H1 (cell line): Measurements from ENCODE around the gene S100A4. TPM values are rescaled to one million over a fixed set of nuclear protein-coding genes. Genes with fewer than 3 reads are reported as not detected.

Experiments
- CTCF ChIA-PET: fragments of 300-600 bp; sonication (Branson Sonifier 250); formaldehyde crosslinking; loops from one replicate; lab custom pipeline; 2021; ENCODE audit not compliant: partially characterized antibody; lab: Charles Lee
- POLR2A ChIA-PET: fragments of 300-600 bp; sonication (Branson Sonifier 250); formaldehyde crosslinking; loops from one replicate; lab custom pipeline; 2021; ENCODE audit warnings: inconsistent platforms; ENCODE audit not compliant: partially characterized antibody; lab: Charles Lee
- DNase-seq, 2 experiments: peaks; one replicate each; pipeline versions ENCODE4 v3.0.0 to v3.0.0-alpha.2; 2010 to 2022; ENCODE audit warnings: low spot score in 2 of 2, low read depth in 1 of 2, mixed read lengths in 1 of 2
- FAIRE-seq: peaks from 2 replicates; lab custom pipeline; 2011; peaks lifted over from hg19 to GRCh38; lab: Jason Lieb, UNC
- H2AFZ ChIP-seq: 2 replicates; pipeline ENCODE4 v1.8.1; 2012; ENCODE audit warnings: low read length, inconsistent platforms
- H2AK5ac ChIP-seq: 2 replicates; pipeline ENCODE4 v1.6.1; 2013; ENCODE audit warnings: low read depth, low read length
- H2BK120ac ChIP-seq: replicated peaks from 2 replicates; pipeline ENCODE3; 2013; ENCODE audit warnings: low read depth, low read length, inconsistent platforms
- H2BK12ac ChIP-seq: 2 replicates; pipeline ENCODE4 v1.6.1; 2013; ENCODE audit warnings: low read depth, low read length
- H2BK15ac ChIP-seq: 2 replicates; pipeline ENCODE4 v1.6.1; 2013; ENCODE audit warnings: low read length
- H2BK20ac ChIP-seq: 2 replicates; pipeline ENCODE4 v1.6.1; 2013; ENCODE audit warnings: low read length
- H2BK5ac ChIP-seq: 2 replicates; pipeline ENCODE4 v1.6.1; 2013; ENCODE audit warnings: low read depth, low read length
- H3K14ac ChIP-seq: 2 replicates; pipeline ENCODE4 v1.6.1; 2013; ENCODE audit warnings: inconsistent platforms; ENCODE audit not compliant: insufficient read length
- H3K18ac ChIP-seq: 2 replicates; pipeline ENCODE4 v1.6.1; 2013; ENCODE audit warnings: low read length; ENCODE audit errors: extremely low read depth
- H3K23ac ChIP-seq: 2 replicates; pipeline ENCODE4 v1.6.1; 2013; ENCODE audit warnings: inconsistent platforms; ENCODE audit not compliant: insufficient read length
- H3K23me2 ChIP-seq: 2 replicates; pipeline ENCODE4 v1.6.1; 2013; ENCODE audit warnings: low read depth, low read length
- H3K27ac ChIP-seq: 2 replicates; pipeline ENCODE4 v1.6.1; 2011; ENCODE audit warnings: low read depth, low read length, inconsistent platforms
- H3K27me3 ChIP-seq, 4 experiments: replicated peaks in 1 of 4; 1 replicate in 1 of 4; 2 replicates in 3 of 4; pipeline versions ENCODE4 v1.6.1 to v1.8.1; 2011 to 2013; ENCODE audit warnings: low read length in 3 of 4, mild to moderate bottlenecking in 3 of 4, inconsistent platforms in 2 of 4, mixed read lengths in 2 of 4, moderate library complexity in 1 of 4; ENCODE audit not compliant: control insufficient read depth in 3 of 4, insufficient read depth in 3 of 4; ENCODE audit errors: extremely low read depth in 1 of 4
- H3K36me3 ChIP-seq, 4 experiments: 2 replicates each; pipeline versions ENCODE4 v1.6.1 to v1.8.1; 2011 to 2013; ENCODE audit warnings: mild to moderate bottlenecking in 4 of 4, low read length in 3 of 4, moderate library complexity in 2 of 4, control low read depth in 1 of 4, inconsistent platforms in 1 of 4; ENCODE audit not compliant: insufficient read depth in 4 of 4, control insufficient read depth in 2 of 4
- H3K4ac ChIP-seq: replicated peaks from 2 replicates; pipeline ENCODE3; 2013; ENCODE audit warnings: low read length, low read depth, mixed read lengths, inconsistent platforms; ENCODE audit not compliant: insufficient read length
- H3K4me1 ChIP-seq, 4 experiments: replicated peaks in 1 of 4; 1 replicate in 1 of 4; 2 replicates in 3 of 4; pipeline versions ENCODE4 v1.6.1 to v1.8.1; 2011 to 2013; ENCODE audit warnings: low read length in 3 of 4, inconsistent platforms in 2 of 4, mixed read lengths in 1 of 4; ENCODE audit not compliant: insufficient read depth in 4 of 4, control insufficient read depth in 3 of 4
- H3K4me2 ChIP-seq, 2 experiments: 2 replicates each; pipeline versions ENCODE4 v1.6.1 to v1.8.1; 2011 to 2013; ENCODE audit warnings: low read depth in 2 of 2, low read length in 2 of 2, control low read depth in 1 of 2, inconsistent platforms in 1 of 2, mild to moderate bottlenecking in 1 of 2; ENCODE audit not compliant: insufficient read depth in 1 of 2
- H3K4me3 ChIP-seq, 4 experiments: fragments of 200-600, 300-600 bp in 1 of 4; sonication (generic), shearing (Covaris generic), sonication (Bioruptor Twin) in 1 of 4; 2 replicates each; pipeline versions ENCODE4 v1.5.1 to v1.8.1; 2011 to 2016; ENCODE audit warnings: low read length in 4 of 4, low read depth in 3 of 4, control low read depth in 2 of 4, inconsistent platforms in 2 of 4, mild to moderate bottlenecking in 2 of 4, mixed read lengths in 1 of 4, moderate library complexity in 1 of 4; ENCODE audit not compliant: insufficient read depth in 2 of 4; ENCODE audit errors: extremely low read depth in 1 of 4
- H3K56ac ChIP-seq: replicated peaks from 2 replicates; pipeline ENCODE3; 2013; ENCODE audit warnings: low read depth, mild to moderate bottlenecking, mixed read lengths, low read length, inconsistent platforms; ENCODE audit not compliant: insufficient read length
- H3K79me1 ChIP-seq: 2 replicates; pipeline ENCODE4 v1.6.1; 2013; ENCODE audit warnings: low read depth, low read length, control low read depth
- H3K79me2 ChIP-seq, 2 experiments: 2 replicates each; pipeline versions ENCODE4 v1.6.1 to v1.8.1; 2012 to 2013; ENCODE audit warnings: low read length in 2 of 2, mild to moderate bottlenecking in 2 of 2, inconsistent platforms in 1 of 2; ENCODE audit not compliant: insufficient read depth in 2 of 2, control insufficient read depth in 1 of 2
- H3K9ac ChIP-seq, 4 experiments: replicated peaks in 1 of 4; 1 replicate in 1 of 4; 2 replicates in 3 of 4; pipeline versions ENCODE4 v1.6.1 to v1.8.1; 2011 to 2013; ENCODE audit warnings: low read depth in 3 of 4, low read length in 3 of 4, control low read depth in 2 of 4, mild to moderate bottlenecking in 2 of 4, moderate library complexity in 2 of 4, inconsistent platforms in 1 of 4; ENCODE audit errors: extremely low read depth in 1 of 4
- H3K9me3 ChIP-seq, 2 experiments: 2 replicates each; pipeline versions ENCODE4 v1.6.1 to v1.8.1; 2012 to 2013; ENCODE audit warnings: mild to moderate bottlenecking in 2 of 2, moderate library complexity in 2 of 2, control low read depth in 1 of 2, inconsistent platforms in 1 of 2, low read depth in 1 of 2, low read length in 1 of 2, mixed read lengths in 1 of 2; ENCODE audit not compliant: insufficient read depth in 2 of 2
- H4K20me1 ChIP-seq, 2 experiments: replicated peaks in 1 of 2; 2 replicates each; pipeline versions ENCODE3 to v1.8.1; 2011 to 2013; ENCODE audit warnings: inconsistent platforms in 2 of 2, low read length in 2 of 2, mild to moderate bottlenecking in 1 of 2; ENCODE audit not compliant: insufficient read depth in 2 of 2, control insufficient read depth in 1 of 2
- H4K5ac ChIP-seq: 2 replicates; pipeline ENCODE4 v1.6.1; 2013; ENCODE audit warnings: low read length, low read depth, mixed read lengths, inconsistent platforms; ENCODE audit not compliant: insufficient read length
- H4K8ac ChIP-seq: 2 replicates; pipeline ENCODE4 v1.8.0; 2013; ENCODE audit warnings: mild to moderate bottlenecking, moderate library complexity, low read length, inconsistent platforms; ENCODE audit not compliant: insufficient read depth; ENCODE audit errors: extremely low read depth
- H4K91ac ChIP-seq: replicated peaks from 2 replicates; pipeline ENCODE3; 2013; ENCODE audit warnings: low read length, mixed read lengths, inconsistent platforms; ENCODE audit not compliant: insufficient read length
- CEBPB ChIP-seq: IDR thresholded peaks from 2 replicates; pipeline ENCODE4 v1.6.1; 2012; ENCODE audit warnings: low read depth, low read length
- CREB1 ChIP-seq: IDR thresholded peaks from 2 replicates; pipeline ENCODE4 v1.6.1; 2012; ENCODE audit warnings: inconsistent platforms
- HDAC2 ChIP-seq, 2 experiments: fragments of 300-600 bp in 1 of 2; sonication (generic) in 1 of 2; IDR thresholded peaks; 2 replicates each; pipeline ENCODE4 v1.6.1; 2011 to 2012; ENCODE audit warnings: low read depth in 2 of 2, low read length in 2 of 2, mild to moderate bottlenecking in 2 of 2, moderate library complexity in 2 of 2, borderline replicate concordance in 1 of 2, inconsistent platforms in 1 of 2
- PHF8 ChIP-seq: fragments of 200-600 bp; sonication (generic); conservative IDR thresholded peaks from 2 replicates; pipeline ENCODE4 v1.7.1; 2012; ENCODE audit warnings: low read depth, mild to moderate bottlenecking, inconsistent platforms, low read length, moderate library complexity
- RBBP5 ChIP-seq: IDR thresholded peaks from 2 replicates; pipeline ENCODE4 v1.7.1; 2012; ENCODE audit warnings: low read depth, mild to moderate bottlenecking, inconsistent platforms, low read length, moderate library complexity, borderline replicate concordance
- RNF2 ChIP-seq: fragments of 200-900, 300-1000 bp; sonication (generic); IDR thresholded peaks from 2 replicates; pipeline ENCODE4 v1.7.1; 2016; ENCODE audit warnings: borderline replicate concordance, low read depth, mild to moderate bottlenecking, antibody characterized with exemption, low read length; ENCODE audit not compliant: poor library complexity, severe bottlenecking; ENCODE audit errors: missing control alignments
- SIN3A ChIP-seq, 2 experiments: IDR thresholded peaks in 1 of 2; conservative IDR thresholded peaks in 1 of 2; 2 replicates each; pipeline ENCODE4 v1.6.1; 2011 to 2012; ENCODE audit warnings: low read length in 2 of 2, improper control_type of control experiment in 1 of 2, low read depth in 1 of 2, mild to moderate bottlenecking in 1 of 2
- TAF7 ChIP-seq: optimal IDR thresholded peaks from 2 replicates; pipeline ENCODE3; 2011; ENCODE audit warnings: low read depth, mild to moderate bottlenecking, inconsistent platforms, low read length, moderate library complexity, borderline replicate concordance
- TCF12 ChIP-seq: IDR thresholded peaks from 2 replicates; pipeline ENCODE4 v1.6.1; 2011; ENCODE audit warnings: low read depth, mild to moderate bottlenecking, low read length
- USF2 ChIP-seq: IDR thresholded peaks from 2 replicates; pipeline ENCODE4 v1.6.1; 2011; ENCODE audit warnings: low read length, improper control_type of control experiment
- WGBS, 2 experiments: shearing (Covaris generic) in 1 of 2; methylation state at CpG; one replicate each; pipeline versions ENCODE4 v1.1.6 to v1.1.7; 2013 to 2015; ENCODE audit warnings: low lambda C conversion rate in 2 of 2, mixed read lengths in 2 of 2, inconsistent platforms in 1 of 2, low coverage in 1 of 2, missing lambda C conversion rate in 1 of 2; ENCODE audit not compliant: insufficient replicate concordance in 2 of 2, insufficient coverage in 1 of 2, insufficient read length in 1 of 2; ENCODE audit errors: extremely low coverage in 1 of 2, missing lambda C conversion rate in 1 of 2; 5-methylcytosine and 5-hydroxymethylcytosine counted together
- polyA plus RNA-seq, 7 experiments: library from polyadenylated mRNA; depleted of rRNA in 3 of 7; stranded (reverse) in 5 of 7; unstranded in 2 of 7; fragments of >200 nt in 5 of 7; fragments of 200-250 nt in 2 of 7; gene quantifications; 1 replicate in 5 of 7; 2 replicates in 1 of 7; 4 replicates in 1 of 7; pipeline versions ENCODE4 v1.2.1 to v1.2.3, GENCODE V29; 2011 to 2013; ENCODE audit warnings: missing spikeins in 2 of 7, mixed read lengths in 2 of 7
- total RNA-seq: library from RNA; stranded (reverse); fragmentation: NEBNext Ultra II Directional; extraction: Animal tissue kit (Norgen Biotek cat#: 25700); gene quantifications from 2 replicates; pipeline ENCODE4 v1.2.1, GENCODE V29; 2021

The S100A4 gene
- total and polyA plus RNA-seq, 2 of the 8 experiments (the other 6 are each of a cell fraction or from before 2014, with no cell fraction given), result 36.3 to 85.4 TPM

- Histone ChIP-seq H3K23ac (no peak overlapping the region), H3K14ac (no peak overlapping the region), H3K27ac (no peak overlapping the region), H3K4me2 (no peak overlapping the region), H3K79me1 (no peaks in the 10 kb centered on the region), H3K79me2 (no peaks in the 10 kb centered on the region), H3K9ac (no peak overlapping the region), H2BK20ac (no peak overlapping the region), H3K4me3 (no peak overlapping the region), H3K23me2 (no peaks in the 10 kb centered on the region), H3K4me1 (peaks cover 0 to 2% (median 0%) of the 10 kb centered on the region in 4 experiments; a peak in 3 of 7 replicates), H2BK120ac (no peak overlapping the region), H2BK5ac (no peak overlapping the region), H2AFZ (no peak overlapping the region), H3K36me3 (no peaks in the 10 kb centered on the region), H4K91ac (no peak overlapping the region), H2AK5ac (no peak overlapping the region), H3K18ac (no peak overlapping the region), H3K56ac (no peak overlapping the region), H3K9me3 (no peaks in the 10 kb centered on the region), H2BK12ac (no peak overlapping the region), H4K20me1 (no peaks in the 10 kb centered on the region), H4K5ac (no peak overlapping the region), H4K8ac (no peak overlapping the region), H2BK15ac (no peak overlapping the region), H3K4ac (no peak overlapping the region), H3K27me3 (no peaks in the 10 kb centered on the region; a peak in 2 of 7 replicates)
- FAIRE-seq, result no peak
- WGBS, 2 experiments, result 86% methylated on average over 9 of the region's 11 CpGs; no CpG with 5 or more reads in 1 of the 2 experiments
- no peak for DNase-seq
- POLR2A ChIA-PET, result interaction anchor here (1.7 kb wide), 1 partner anchor 126 kb away, joined by 4 read pairs; the partner anchor contains the start of gene CHTOP
- CTCF ChIA-PET, result interaction anchor here (0.9 to 5.3 kb wide), 19 partner anchors 7 to 155 kb away, joined by 3 to 86 read pairs (median 5); partner anchors contain the start of genes S100A1, S100A13 and S100A14
- TF ChIP-seq TAF7, result no peak
- no peak for TF ChIP-seq PHF8
- no peak for TF ChIP-seq CREB1
- TF ChIP-seq HDAC2 (IDR thresholded peaks at IDR 0.05; ENCODE audit: borderline replicate concordance in 1 of 2, low read depth in 2 of 2, low read length in 2 of 2), result no peak
- TF ChIP-seq CEBPB, result no peak
- TF ChIP-seq USF2, result no peak
- no peak for TF ChIP-seq TCF12
- no peak for TF ChIP-seq RBBP5
- no peak for TF ChIP-seq SIN3A (conservative IDR thresholded peaks at IDR 0.05 in 1 of 2, IDR thresholded peaks at IDR 0.05 in 1 of 2; ENCODE audit: low read depth in 1 of 2, low read length in 2 of 2)
- TF ChIP-seq RNF2, result no peak
These were observed 37.6 kb downstream of the S100A4 start for GRCh38 chr1:153507926-153508583.
